ENCODE measurements around the gene TRAF6.

DNA sequence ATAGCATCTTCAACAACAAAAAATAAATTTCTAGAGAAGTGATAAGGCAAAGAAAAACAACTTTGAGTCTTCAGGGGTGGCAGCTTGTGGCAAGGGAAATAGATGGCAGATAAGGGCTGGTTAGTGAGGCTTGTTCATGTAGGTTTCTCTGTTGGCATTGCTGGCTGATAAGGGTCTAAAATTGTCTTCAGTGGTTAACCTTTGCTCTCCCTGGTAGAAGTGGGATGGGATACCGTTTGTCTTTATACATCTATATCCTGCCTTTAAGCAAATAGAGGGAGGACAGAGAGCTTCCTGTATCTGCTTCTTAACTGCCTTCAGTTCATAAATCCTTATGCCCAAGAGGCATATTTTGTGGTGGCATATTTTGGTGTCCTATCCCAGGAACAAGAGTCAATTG, 57.1 kb downstream of the TRAF6 start:
- TF ChIP-seq, protein P1, sequence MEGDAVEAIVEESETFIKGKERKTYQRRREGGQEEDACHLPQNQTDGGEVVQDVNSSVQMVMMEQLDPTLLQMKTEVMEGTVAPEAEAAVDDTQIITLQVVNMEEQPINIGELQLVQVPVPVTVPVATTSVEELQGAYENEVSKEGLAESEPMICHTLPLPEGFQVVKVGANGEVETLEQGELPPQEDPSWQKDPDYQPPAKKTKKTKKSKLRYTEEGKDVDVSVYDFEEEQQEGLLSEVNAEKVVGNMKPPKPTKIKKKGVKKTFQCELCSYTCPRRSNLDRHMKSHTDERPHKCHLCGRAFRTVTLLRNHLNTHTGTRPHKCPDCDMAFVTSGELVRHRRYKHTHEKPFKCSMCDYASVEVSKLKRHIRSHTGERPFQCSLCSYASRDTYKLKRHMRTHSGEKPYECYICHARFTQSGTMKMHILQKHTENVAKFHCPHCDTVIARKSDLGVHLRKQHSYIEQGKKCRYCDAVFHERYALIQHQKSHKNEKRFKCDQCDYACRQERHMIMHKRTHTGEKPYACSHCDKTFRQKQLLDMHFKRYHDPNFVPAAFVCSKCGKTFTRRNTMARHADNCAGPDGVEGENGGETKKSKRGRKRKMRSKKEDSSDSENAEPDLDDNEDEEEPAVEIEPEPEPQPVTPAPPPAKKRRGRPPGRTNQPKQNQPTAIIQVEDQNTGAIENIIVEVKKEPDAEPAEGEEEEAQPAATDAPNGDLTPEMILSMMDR (IDR thresholded peaks at IDR 0.05) = no peak
- TF ChIP-seq POLR2AphosphoS5 (IDR thresholded peaks at IDR 0.05) = no peak
- TF ChIP-seq POLR2A (IDR thresholded peaks at IDR 0.05) = no peak

Data from suprapubic skin (tissue), 4 donors.